Stimulated activated CD4-positive, alpha-beta T cell treated with anti-CD3 and anti-CD28 coated beads, Interleukin-1b, Interleukin-23, amount 100 ng/mL, for 48 hours (primary cell): ENCODE measurements around the gene SLC26A1.

Source experiments
- DNase-seq: peaks from one replicate; pipeline ENCODE4 v3.0.0-alpha.2; 2020

SLC26A1 gene

GRCh38 chr4:963276-964225, 29.7 kb downstream of the SLC26A1 start:
- no peak for DNase-seq

GRCh38 chr4:962231-963208, 30.7 kb downstream of the SLC26A1 start:
- DNase-seq: no peak

GRCh38 chr4:961351-962230, 31.6 kb downstream of the SLC26A1 start:
- DNase-seq: no peak

- no peak for DNase-seq
These were observed 32.4 kb downstream of the SLC26A1 start for GRCh38 chr4:960636-961350.

GRCh38 chr4:960140-960635, 33.0 kb downstream of the SLC26A1 start:
- no peak for DNase-seq

- DNase-seq: no peak
These were observed 33.7 kb downstream of the SLC26A1 start for GRCh38 chr4:959338-960139.

GRCh38 chr4:958696-959337, 34.4 kb downstream of the SLC26A1 start:
- no peak for DNase-seq

- DNase-seq: no peak
These were observed 34.9 kb downstream of the SLC26A1 start for GRCh38 chr4:958314-958665.

- no peak for DNase-seq
These were observed 35.5 kb downstream of the SLC26A1 start for GRCh38 chr4:957581-958313.

- no peak for DNase-seq
These were observed 36.0 kb downstream of the SLC26A1 start for GRCh38 chr4:957231-957580.

- no peak for DNase-seq
These were observed 36.5 kb downstream of the SLC26A1 start for GRCh38 chr4:956531-957230.

- no peak for DNase-seq
These were observed 37.2 kb downstream of the SLC26A1 start for GRCh38 chr4:955931-956381.

GRCh38 chr4:955161-955921, 37.9 kb downstream of the SLC26A1 start:
- no peak for DNase-seq

GRCh38 chr4:954211-955020, 38.8 kb downstream of the SLC26A1 start:
- DNase-seq: no peak

- DNase-seq: no peak
These were observed 39.7 kb downstream of the SLC26A1 start for GRCh38 chr4:953574-953915.

- no peak for DNase-seq
These were observed 40.2 kb downstream of the SLC26A1 start for GRCh38 chr4:952881-953573.
